ENCODE results near the gene ZMYND8.

Gene ZMYND8

DNA sequence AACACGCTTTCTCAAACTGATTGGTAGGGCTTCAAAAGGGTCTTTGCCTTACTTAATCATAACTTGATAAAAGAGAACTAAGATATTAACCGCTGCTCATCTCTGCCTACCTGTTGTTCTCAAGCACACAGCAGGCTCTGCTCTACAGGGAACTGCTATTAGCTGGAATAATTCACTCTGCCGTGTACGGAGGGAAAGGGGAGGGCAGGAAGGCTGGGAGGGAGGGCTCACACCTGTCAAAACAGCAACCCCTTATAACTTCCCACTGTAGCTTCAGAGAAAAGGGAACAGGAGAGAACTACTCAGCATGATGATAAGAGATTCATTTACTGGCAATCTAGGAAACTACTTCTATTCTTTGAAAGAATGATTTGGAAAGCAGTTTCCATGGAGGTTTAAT is 75.1 kb downstream of the ZMYND8 start:
- H3K27ac ChIP-seq (ENCODE audit: low read length) = no peak overlapping the region
- peaks cover 17% of the 10 kb centered on the region for H3K79me2 ChIP-seq (ENCODE audit: low read length)
- no peak overlapping the region for H3K4me3 ChIP-seq (ENCODE audit: low read length)
- no peaks in the 10 kb centered on the region for H3K9me2 ChIP-seq (replicated peaks; ENCODE audit: insufficient read depth, low read length)
- TF ChIP-seq EZH2phosphoT487 (IDR thresholded peaks at IDR 0.05; ENCODE audit: low read length) = no peak
- no peak for TF ChIP-seq EZH2 (optimal IDR thresholded peaks at IDR 0.05; ENCODE audit: low read depth, low read length)
- TF ChIP-seq, protein P1, sequence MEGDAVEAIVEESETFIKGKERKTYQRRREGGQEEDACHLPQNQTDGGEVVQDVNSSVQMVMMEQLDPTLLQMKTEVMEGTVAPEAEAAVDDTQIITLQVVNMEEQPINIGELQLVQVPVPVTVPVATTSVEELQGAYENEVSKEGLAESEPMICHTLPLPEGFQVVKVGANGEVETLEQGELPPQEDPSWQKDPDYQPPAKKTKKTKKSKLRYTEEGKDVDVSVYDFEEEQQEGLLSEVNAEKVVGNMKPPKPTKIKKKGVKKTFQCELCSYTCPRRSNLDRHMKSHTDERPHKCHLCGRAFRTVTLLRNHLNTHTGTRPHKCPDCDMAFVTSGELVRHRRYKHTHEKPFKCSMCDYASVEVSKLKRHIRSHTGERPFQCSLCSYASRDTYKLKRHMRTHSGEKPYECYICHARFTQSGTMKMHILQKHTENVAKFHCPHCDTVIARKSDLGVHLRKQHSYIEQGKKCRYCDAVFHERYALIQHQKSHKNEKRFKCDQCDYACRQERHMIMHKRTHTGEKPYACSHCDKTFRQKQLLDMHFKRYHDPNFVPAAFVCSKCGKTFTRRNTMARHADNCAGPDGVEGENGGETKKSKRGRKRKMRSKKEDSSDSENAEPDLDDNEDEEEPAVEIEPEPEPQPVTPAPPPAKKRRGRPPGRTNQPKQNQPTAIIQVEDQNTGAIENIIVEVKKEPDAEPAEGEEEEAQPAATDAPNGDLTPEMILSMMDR (IDR thresholded peaks at IDR 0.05; ENCODE audit: low read length) = no peak
- H3K9me3 ChIP-seq (replicated peaks; ENCODE audit: insufficient read depth, low read length) = no peaks in the 10 kb centered on the region
- H3K4me2 ChIP-seq (ENCODE audit: low read depth, low read length) = no peak overlapping the region
- peaks cover 4% of the 10 kb centered on the region for H3K36me3 ChIP-seq (replicated peaks; ENCODE audit: insufficient read depth, low read length)
- no peak overlapping the region for H2AFZ ChIP-seq (ENCODE audit: low read length)
- DNase-seq = no peak
- no peaks in the 10 kb centered on the region for H3F3A ChIP-seq (ENCODE audit: insufficient read depth, low read length)
- no peaks in the 10 kb centered on the region for H4K20me1 ChIP-seq (ENCODE audit: insufficient read depth, low read length)
- H3K4me1 ChIP-seq (ENCODE audit: low read length) = no peaks in the 10 kb centered on the region
- H3K27me3 ChIP-seq (replicated peaks; ENCODE audit: insufficient read depth, low read length) = no peaks in the 10 kb centered on the region
- no peak overlapping the region for H3K9ac ChIP-seq (ENCODE audit: low read length)

GRCh38 chr20:47280668-47281067 is 75.8 kb downstream of the ZMYND8 start:
- Histone ChIP-seq H3K4me3 (ENCODE audit: low read length) (no peak overlapping the region), H3K9me3 (replicated peaks; ENCODE audit: insufficient read depth, low read length) (no peaks in the 10 kb centered on the region), H3F3A (ENCODE audit: insufficient read depth, low read length) (no peaks in the 10 kb centered on the region), H3K79me2 (ENCODE audit: low read length) (peaks cover 24% of the 10 kb centered on the region), H3K27ac (ENCODE audit: low read length) (no peak overlapping the region), H3K4me1 (ENCODE audit: low read length) (no peaks in the 10 kb centered on the region), H3K9me2 (replicated peaks; ENCODE audit: insufficient read depth, low read length) (no peaks in the 10 kb centered on the region), H4K20me1 (ENCODE audit: insufficient read depth, low read length) (no peaks in the 10 kb centered on the region), H2AFZ (ENCODE audit: low read length) (no peak overlapping the region), H3K9ac (ENCODE audit: low read length) (no peak overlapping the region), H3K36me3 (replicated peaks; ENCODE audit: insufficient read depth, low read length) (peaks cover 5% of the 10 kb centered on the region), H3K27me3 (replicated peaks; ENCODE audit: insufficient read depth, low read length) (no peaks in the 10 kb centered on the region), H3K4me2 (ENCODE audit: low read depth, low read length) (no peak overlapping the region)
- TF ChIP-seq, protein P1 (IDR thresholded peaks at IDR 0.05; ENCODE audit: low read length) = no peak
- TF ChIP-seq EZH2phosphoT487 (IDR thresholded peaks at IDR 0.05; ENCODE audit: low read length) = no peak
- no peak for TF ChIP-seq EZH2 (optimal IDR thresholded peaks at IDR 0.05; ENCODE audit: low read depth, low read length)
- DNase-seq = no peak

GRCh38 chr20:47280228-47280627 is 76.3 kb downstream of the ZMYND8 start:
- no peak overlapping the region for H3K4me2 ChIP-seq (ENCODE audit: low read depth, low read length)

More at GRCh38 chr20:47280228-47280627, 76.3 kb downstream of the ZMYND8 start:
- Histone ChIP-seq H3K4me3 (ENCODE audit: low read length) (no peak overlapping the region), H3K27ac (ENCODE audit: low read length) (no peak overlapping the region), H3K9me2 (replicated peaks; ENCODE audit: insufficient read depth, low read length) (no peaks in the 10 kb centered on the region), H4K20me1 (ENCODE audit: insufficient read depth, low read length) (no peaks in the 10 kb centered on the region), H3K27me3 (replicated peaks; ENCODE audit: insufficient read depth, low read length) (no peaks in the 10 kb centered on the region), H3K9ac (ENCODE audit: low read length) (no peak overlapping the region), H3K4me1 (ENCODE audit: low read length) (no peaks in the 10 kb centered on the region), H2AFZ (ENCODE audit: low read length) (no peak overlapping the region), H3F3A (ENCODE audit: insufficient read depth, low read length) (no peaks in the 10 kb centered on the region), H3K79me2 (ENCODE audit: low read length) (peaks cover 26% of the 10 kb centered on the region), H3K36me3 (replicated peaks; ENCODE audit: insufficient read depth, low read length) (peaks cover 9% of the 10 kb centered on the region), H3K9me3 (replicated peaks; ENCODE audit: insufficient read depth, low read length) (no peaks in the 10 kb centered on the region)
- no peak for DNase-seq
- TF ChIP-seq, protein P1 (IDR thresholded peaks at IDR 0.05; ENCODE audit: low read length) = no peak
- TF ChIP-seq EZH2phosphoT487 (IDR thresholded peaks at IDR 0.05; ENCODE audit: low read length) (no peak), EZH2 (optimal IDR thresholded peaks at IDR 0.05; ENCODE audit: low read depth, low read length) (no peak)
